ENCODE data around the gene EME1. TPM values are rescaled to one million over a fixed set of nuclear protein-coding genes. Genes with fewer than 3 reads are reported as not detected.

EME1 gene
- total and polyA plus RNA-seq, 2 of the 8 experiments (the other 6 are each of a cell fraction or from before 2014, with no cell fraction given): 13.9 to 16.3 TPM

- Histone ChIP-seq H3K23ac (ENCODE audit: insufficient read length) (no peak overlapping the region), H3K9me3 (ENCODE audit: insufficient read depth in 2 of 2, low read depth in 1 of 2, low read length in 1 of 2) (no peaks in the 10 kb centered on the region), H3K4ac (replicated peaks; ENCODE audit: insufficient read length, low read depth, low read length) (peak overlapping the region; percentile 20), H3K23me2 (ENCODE audit: low read depth, low read length) (peaks cover 11% of the 10 kb centered on the region; the same call in 1 of the 2 replicates), H3K18ac (ENCODE audit: extremely low read depth, low read length) (peak overlapping the region; percentile 54; the same call in 1 of the 2 replicates), H2AFZ (ENCODE audit: low read length) (no peak overlapping the region), H3K4me1 (replicated peaks in 1 of 4; ENCODE audit: control insufficient read depth in 3 of 4, insufficient read depth in 4 of 4, low read length in 3 of 4) (peaks cover 6 to 13% (median 10%) of the 10 kb centered on the region in 4 experiments), H4K91ac (replicated peaks; ENCODE audit: insufficient read length, low read length) (peak overlapping the region; percentile 22), H4K5ac (ENCODE audit: insufficient read length, low read depth, low read length) (peak overlapping the region; percentile 76), H3K27me3 (replicated peaks in 1 of 4; ENCODE audit: control insufficient read depth in 3 of 4, extremely low read depth in 1 of 4, insufficient read depth in 3 of 4, low read length in 3 of 4) (peaks cover 0 to 2% (median 0%) of the 10 kb centered on the region in 4 experiments; a peak in 3 of 7 replicates), H3K27ac (ENCODE audit: low read depth, low read length) (no peak overlapping the region), H3K14ac (ENCODE audit: insufficient read length) (no peak overlapping the region), H3K79me1 (ENCODE audit: low read depth, low read length) (no peaks in the 10 kb centered on the region), H2BK15ac (ENCODE audit: low read length) (no peak overlapping the region; the same call in 1 of the 2 replicates), H4K20me1 (replicated peaks in 1 of 2; ENCODE audit: control insufficient read depth in 1 of 2, insufficient read depth in 2 of 2, low read length in 2 of 2) (no peaks in the 10 kb centered on the region), H2BK12ac (ENCODE audit: low read depth, low read length) (no peak overlapping the region; the same call in 1 of the 2 replicates), H3K4me3 (ENCODE audit: extremely low read depth in 1 of 4, insufficient read depth in 2 of 4, low read depth in 3 of 4, low read length in 4 of 4) (peak overlapping the region; percentile 55 to 78 (median 68)), H2BK120ac (replicated peaks; ENCODE audit: low read depth, low read length) (peak overlapping the region; percentile 10), H3K79me2 (ENCODE audit: control insufficient read depth in 1 of 2, insufficient read depth in 2 of 2, low read length in 2 of 2) (no peaks in the 10 kb centered on the region), H3K36me3 (ENCODE audit: control insufficient read depth in 2 of 4, insufficient read depth in 4 of 4, low read length in 3 of 4) (no peaks in the 10 kb centered on the region), H2BK20ac (ENCODE audit: low read length) (no peak overlapping the region), H2AK5ac (ENCODE audit: low read depth, low read length) (peak overlapping the region; percentile 18; the same call in 1 of the 2 replicates), H2BK5ac (ENCODE audit: low read depth, low read length) (0 out of 2 replicates have a peak overlapping the region, but pooled peaks have one; percentile 62), H3K56ac (replicated peaks; ENCODE audit: insufficient read length, low read depth, low read length) (no peak overlapping the region), H4K8ac (ENCODE audit: extremely low read depth, insufficient read depth, low read length) (peak overlapping the region; percentile 4; the same call in 1 of the 2 replicates), H3K4me2 (ENCODE audit: insufficient read depth in 1 of 2, low read depth in 2 of 2, low read length in 2 of 2) (peak overlapping the region; percentile 83 to 86), H3K9ac (replicated peaks in 1 of 4; ENCODE audit: extremely low read depth in 1 of 4, low read depth in 3 of 4, low read length in 3 of 4) (peak overlapping the region in 1 of 4 experiments; percentile 61; a peak in 3 of 7 replicates)
- TF ChIP-seq MAX (IDR thresholded peaks at IDR 0.05): no peak
- TF ChIP-seq ATF2 (IDR thresholded peaks at IDR 0.05; ENCODE audit: low read length): no peak
- TF ChIP-seq SP2 (IDR thresholded peaks at IDR 0.05; ENCODE audit: low read length): peak; percentile 57; the same call in 1 of the 2 replicates
- TF ChIP-seq CTCF (IDR thresholded peaks at IDR 0.05; ENCODE audit: control extremely low read depth in 1 of 3, insufficient read depth in 1 of 3, low read depth in 1 of 3, low read length in 3 of 3): peak; percentile 45 to 64 (median 57)
- ChIA-PET CTCF (ENCODE audit: partially characterized antibody) (interaction anchor here (0.8 to 8.3 kb wide), 10 partner anchors 9 to 226 kb away, joined by 3 to 87 read pairs (median 3); partner anchors contain the start of genes COL1A1 and LRRC59), POLR2A (ENCODE audit: partially characterized antibody) (interaction anchor here (0.6 to 2.2 kb wide), 8 partner anchors 14 to 509 kb away, joined by 3 to 12 read pairs (median 4); partner anchors contain the start of gene LRRC59)
- FAIRE-seq (no peak), DNase-seq (ENCODE audit: low read depth in 1 of 2, low spot score in 2 of 2) (peak in 1 of 2 experiments; percentile 66)
- WGBS, 2 experiments (ENCODE audit: extremely low coverage in 1 of 2, insufficient coverage in 1 of 2, insufficient read length in 1 of 2, insufficient replicate concordance in 2 of 2, low coverage in 1 of 2, low lambda C conversion rate in 2 of 2, missing lambda C conversion rate in 1 of 2): 56% methylated on average over 4 of the region's 4 CpGs; no CpG with 5 or more reads in 1 of the 2 experiments
Observed at GRCh38 chr17:50426814-50427787, 54.1 kb downstream of the EME1 start.

Measured in H1 (cell line).